HG02588 (cell line): ENCODE data around the gene TPP2.

Experiments used
- ATAC-seq: cut with Tn5 transposase; IDR thresholded peaks from one replicate; pipeline ENCODE4 v1.9.1; 2021; ENCODE audit warnings: mild to moderate bottlenecking, moderate library complexity; ENCODE audit not compliant: unreplicated experiment

Gene TPP2

DNA sequence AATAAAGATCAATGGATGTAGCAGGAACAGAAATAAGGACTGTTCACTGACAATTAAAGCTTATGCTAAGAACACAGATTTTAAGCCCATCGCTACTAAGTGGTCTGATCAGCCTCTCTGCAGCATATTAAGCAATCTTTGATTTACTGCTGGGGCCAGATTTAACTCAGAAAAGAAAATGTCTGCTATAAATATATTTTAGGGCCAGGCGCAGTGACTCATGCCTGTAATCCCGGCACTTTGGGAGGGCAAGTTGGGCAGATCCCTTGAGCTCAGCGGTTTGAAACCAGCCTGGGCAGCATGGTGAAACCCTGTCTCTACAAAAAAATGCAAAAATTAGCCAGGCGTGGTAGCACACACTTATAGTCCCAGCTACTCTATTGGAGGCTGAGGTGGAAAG, 55.1 kb downstream of the TPP2 start:
- no peak for ATAC-seq

DNA sequence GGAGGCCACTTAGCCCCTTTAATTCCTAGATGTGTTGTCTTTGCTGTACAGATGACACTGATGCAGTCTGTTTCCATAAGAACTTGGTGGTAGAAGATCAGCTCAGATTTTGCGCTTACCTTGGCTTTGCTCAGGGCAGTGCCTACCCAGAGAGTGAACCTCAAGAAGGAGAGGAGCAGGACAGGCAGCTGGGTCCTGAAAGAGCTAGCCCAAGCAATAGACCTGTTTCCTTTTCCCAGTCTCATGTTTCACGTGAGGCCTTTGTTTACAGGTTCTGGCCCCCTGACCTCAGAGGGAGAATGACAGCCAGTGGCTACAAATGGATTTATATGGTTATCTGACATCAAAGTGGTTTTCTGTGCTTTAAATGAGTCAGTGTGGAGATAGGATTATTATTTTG, 58.0 kb downstream of the TPP2 start:
- no peak for ATAC-seq

DNA sequence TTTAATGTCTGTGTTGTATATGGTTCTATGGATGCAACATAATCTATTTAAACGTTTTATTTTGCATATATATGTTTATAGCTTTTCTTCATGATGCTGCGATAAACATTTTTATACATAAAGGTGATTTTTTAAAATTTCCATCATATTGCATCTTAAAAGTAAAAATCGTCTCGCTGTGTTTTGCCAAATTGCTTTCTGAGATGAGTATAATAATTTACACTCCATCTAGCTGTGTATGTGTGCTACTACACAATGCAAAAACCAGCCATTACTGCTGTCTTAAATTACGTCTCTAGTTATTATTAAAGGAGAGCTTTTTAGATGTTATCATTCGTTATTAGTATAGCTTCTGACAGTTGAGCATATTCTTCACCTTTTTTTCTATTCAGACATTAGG, 60.8 kb downstream of the TPP2 start:
- ATAC-seq: no peak

DNA sequence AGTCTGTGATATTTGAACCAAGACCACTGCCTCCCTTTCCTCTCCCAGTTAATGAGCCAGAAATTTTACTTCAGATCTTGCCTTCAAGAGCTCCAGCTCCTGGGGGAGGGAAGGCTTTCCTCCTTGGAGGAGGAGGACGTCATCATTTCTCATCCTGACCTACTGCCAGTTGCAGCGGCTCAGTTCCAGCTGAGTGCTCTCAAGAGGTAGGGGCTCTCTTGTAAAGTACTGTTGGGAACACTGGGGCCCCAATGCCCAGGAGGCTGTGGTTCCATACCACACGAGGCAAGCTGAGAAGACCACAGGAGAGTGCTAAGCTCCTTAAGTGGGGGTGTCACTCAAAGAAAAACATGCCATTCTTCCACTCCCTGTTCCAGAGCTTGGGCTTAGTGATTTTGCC, 61.9 kb downstream of the TPP2 start:
- no peak for ATAC-seq

DNA sequence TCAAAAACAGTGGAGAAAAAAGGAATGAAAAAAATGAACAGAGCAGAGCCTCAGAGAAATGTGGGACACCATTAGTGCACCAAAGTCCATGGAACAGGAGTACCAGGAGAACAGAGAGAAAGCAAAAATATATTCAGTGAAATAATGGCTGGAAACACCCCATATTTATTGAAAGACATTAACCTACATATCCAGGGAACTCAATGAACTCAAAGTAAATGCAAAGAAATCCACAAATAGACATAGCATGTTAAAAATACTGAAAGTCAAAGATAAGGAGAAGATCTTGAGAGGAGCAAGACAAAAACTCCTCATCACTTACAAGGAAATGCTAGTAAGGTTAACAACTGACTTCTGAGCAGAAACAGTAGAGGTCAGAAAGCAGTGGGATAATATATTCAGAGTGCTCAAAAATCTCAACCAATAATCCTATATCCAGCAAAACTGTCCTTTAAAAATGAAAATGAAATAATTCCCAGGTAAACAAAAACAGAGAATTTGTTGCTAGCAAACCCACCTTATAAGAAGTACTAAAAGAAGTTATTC, 62.5 kb downstream of the TPP2 start:
- no peak for ATAC-seq

DNA sequence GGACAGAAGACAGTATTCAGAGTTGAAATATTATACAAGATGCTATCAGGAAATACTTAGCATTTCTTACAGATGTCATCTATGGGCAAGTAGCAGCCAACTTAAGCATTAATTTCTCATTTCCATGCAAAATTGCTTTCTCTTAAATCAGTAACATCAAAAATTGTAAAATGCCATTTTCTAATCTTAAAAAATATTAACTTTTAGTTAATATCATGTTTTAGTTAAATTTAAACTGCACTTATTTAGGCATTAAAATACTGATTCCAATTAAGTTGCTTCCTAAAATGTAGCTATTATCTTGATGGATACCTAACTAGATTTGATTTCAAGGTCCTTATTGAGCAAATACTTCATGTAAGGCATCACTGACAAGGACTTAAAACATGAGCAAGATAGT, 70.2 kb downstream of the TPP2 start:
- no peak for ATAC-seq

DNA sequence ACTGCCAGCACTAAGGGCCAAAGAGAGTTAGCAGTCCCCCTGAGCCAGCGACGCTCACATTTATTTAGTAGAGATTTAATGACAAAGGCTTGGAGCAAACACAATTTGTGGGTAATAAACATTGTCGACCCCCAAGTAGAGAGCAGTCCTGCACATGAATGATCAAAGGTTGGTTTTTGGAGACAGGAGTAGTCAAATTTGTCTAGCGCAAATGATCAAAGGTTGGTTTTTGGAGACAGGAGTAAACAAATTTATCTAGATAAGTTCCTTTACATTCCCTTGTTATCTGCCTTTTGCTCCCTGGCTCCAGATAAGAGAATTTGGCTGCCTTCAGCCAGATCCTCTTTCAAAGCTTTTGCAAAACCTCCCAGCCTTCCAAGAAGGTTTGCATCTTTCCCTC, 71.1 kb downstream of the TPP2 start:
- ATAC-seq: no peak

DNA sequence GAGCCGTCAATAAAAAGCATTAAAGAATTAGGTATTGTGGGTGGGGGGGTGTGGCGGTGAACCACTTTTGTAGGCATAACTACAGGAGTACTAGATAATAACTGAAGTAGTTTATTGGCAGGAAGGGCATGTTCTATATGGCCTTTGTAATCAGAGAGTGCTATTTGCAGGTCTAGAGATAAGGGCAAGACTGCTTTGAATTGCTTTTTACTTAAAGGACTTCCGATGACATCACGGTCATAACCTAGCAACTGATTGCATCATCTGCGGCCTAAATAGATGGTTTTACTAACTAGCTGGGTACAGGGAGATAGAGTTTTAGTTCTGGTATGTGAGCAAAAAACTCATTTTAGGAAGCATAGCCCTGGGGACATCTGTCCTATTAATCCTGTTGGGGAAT, 73.3 kb downstream of the TPP2 start:
- no peak for ATAC-seq

DNA sequence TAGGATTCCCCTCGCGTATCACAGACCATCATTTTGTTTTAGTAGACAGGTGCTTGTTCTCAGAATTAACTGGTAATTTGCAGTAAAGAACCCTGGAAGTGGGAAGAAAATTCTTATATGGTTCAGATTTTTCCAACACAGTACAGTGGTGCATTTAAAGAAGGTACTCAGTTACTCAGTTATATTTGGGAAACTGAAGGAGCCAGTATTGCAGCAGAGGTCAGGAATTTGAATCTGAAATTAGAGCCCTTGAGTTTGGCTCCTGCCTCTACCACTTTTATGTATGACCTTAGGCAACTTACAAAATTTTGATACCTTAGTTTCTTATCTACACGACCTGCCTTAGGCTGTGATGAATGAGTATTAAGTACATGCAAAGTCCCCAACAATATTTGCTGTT, 78.3 kb downstream of the TPP2 start:
- no peak for ATAC-seq

DNA sequence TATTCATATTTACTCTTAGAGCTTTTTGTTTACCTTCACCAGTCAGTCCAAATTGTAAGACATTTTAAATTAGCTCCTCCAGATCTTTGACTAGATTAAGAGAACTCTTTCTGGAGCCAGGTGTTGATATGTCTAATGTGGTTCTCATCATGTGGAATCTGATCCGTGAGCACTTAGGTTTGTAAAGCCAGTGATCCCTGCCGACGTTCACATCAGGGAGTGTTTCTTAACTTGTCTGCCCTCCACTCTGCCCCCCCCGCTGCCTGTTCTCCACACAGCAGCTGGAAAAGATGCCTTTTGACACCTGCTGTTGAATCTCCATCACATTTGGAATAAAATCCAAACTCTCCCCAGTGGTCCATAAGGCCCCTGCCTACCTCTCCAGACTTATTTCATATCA, 80.3 kb downstream of the TPP2 start:
- ATAC-seq: no peak

DNA sequence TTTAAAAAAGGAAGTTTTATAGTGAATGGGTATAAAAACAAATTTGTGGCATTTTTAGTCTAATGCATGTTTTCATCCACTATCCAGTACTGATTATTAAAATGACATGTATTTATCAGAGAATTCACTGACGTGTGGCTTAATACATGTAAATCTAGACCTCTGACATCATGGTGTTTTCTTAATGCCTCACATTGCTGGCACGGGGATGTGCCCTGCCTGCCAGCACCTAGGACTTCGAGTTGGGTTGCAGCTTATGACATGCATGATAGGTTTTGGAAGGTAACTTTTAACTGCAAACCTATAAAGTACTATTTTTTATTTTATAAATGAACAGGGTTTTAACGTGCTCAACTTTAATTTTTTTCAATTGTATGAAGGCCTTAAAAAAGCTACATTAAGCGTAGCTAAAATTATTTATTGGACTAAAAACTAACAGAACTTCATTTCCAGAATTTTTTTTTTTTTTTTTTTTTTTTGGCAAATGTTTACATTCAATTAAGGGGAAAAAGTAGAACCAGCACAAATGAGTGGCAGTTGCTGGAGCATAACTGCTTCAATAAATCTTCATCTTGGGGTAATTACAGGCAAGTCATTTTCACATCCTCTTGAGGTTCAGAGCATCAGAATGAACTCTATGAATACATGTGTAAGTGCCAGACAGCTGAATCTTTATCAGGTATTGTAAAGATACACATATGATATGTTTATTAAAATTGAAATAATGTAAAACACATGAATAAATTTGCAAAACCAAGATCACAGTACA, 81.7 kb downstream of the TPP2 start:
- no peak for ATAC-seq

DNA sequence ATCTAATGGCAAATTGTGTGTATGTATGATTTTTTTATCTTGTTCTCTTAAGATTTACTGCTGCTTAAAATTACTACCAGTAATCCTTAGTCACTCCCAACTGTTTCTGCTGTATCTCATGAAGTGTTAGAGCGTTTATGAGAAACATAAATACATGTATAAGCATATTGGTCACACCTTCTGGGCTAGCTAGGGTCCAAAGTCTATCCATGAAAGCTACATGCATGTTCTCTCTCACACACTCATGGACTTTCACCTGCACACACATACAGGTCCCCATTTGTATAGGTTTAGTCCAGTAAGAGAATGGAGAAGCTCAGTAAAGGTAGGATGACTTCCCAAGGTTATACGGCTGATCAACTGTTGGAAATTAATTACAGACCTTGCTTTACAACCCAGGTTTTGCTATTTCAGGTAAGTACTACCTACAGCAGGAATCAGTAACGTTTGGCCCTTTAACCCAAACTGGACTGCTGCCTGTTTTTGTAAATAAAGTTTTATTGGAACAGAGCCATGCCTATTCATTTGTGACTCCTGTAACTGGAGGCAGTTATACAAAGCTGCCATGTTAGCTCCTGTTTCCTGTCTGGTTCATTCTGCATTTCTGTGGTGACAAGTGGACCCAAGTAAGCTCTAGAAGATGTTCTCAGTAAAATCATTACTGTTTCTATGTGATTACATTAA, 82.8 kb downstream of the TPP2 start:
- ATAC-seq: no peak

DNA sequence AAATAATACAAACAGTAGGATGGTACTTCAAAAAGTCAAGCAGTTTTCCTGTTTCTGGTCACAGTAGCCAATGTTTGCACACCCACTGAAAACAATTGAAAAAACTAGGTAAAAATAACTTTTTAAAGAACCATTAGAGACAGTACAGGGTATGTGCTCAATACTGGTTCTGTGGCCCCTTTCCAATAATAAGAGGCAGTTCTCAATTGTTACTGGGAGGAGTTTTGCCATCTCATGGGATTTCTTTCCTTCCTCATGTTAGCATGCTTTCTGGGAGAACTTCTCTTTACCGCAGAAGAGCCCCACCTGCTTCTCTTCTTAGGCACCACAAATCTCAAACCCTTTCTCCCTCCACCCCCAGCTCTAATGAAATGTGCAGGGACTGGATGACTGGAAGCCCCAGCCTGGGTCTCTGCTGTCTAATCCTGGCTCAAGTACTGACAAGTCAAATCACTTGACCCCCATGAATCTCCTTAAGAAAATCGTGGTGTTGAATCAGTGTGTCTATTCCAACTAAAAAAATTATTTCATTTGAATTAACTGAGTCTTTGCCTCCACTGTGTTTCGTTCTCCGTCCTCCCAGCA, 83.4 kb downstream of the TPP2 start:
- no peak for ATAC-seq

DNA sequence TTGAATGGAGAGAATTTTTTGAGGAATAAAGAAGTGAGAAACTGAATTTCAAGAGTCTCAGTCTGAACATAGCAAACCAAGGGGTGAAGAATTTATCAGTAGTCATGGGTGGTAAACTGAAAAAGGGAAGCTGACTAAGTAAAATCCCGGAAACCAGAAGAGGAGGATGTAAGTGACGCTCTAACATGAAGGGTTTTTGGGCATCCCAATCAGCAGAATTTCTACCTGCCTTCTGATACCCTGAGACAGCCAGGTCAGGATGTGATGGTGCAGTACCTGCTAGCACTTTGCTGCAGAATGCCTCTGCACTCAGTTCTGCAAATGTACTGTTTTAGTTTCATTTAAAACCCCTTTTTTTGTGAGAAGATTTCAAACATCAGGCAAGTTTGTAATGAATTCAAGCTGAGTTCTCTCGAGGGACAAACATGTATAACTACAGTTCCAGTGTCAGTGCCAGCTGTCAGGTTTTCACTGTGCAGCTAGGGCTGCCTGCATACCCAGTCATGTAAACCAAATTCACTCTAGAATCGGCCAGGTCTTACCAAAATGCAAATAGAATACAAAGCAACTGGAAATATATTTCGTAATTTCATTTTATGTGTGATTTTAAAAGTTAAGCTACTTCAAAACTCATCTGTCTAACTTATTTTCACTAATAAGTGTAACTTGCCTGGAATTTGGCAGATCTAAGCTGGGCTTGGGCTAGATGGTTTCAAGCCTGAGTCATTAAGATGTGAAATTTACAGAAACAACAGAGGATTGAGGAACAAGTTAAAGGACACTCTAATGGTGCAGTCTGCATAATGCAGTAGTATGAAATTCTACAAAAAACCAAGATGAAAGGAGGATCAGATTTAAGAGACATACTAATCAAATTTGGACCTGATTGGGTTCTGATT, 84.3 kb downstream of the TPP2 start:
- no peak for ATAC-seq

DNA sequence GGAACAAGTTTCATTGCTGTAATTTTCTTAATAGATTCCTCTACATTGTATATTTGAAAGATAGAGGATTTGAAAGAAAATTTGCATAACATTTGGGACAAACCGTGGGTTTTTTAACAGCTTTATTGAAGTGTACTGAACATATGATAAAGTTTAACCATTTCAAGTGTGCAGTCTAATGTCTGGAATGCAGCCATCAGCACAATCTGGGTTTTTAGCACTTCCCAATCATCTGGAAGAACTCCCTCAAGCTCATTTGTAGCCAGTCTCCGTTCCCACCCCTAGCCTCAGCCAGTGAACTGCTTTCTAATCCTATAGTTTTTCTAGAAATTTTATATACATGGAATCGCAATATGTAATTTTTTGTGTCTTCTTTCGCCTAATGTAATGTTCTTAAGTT, 85.4 kb downstream of the TPP2 start:
- ATAC-seq: no peak

DNA sequence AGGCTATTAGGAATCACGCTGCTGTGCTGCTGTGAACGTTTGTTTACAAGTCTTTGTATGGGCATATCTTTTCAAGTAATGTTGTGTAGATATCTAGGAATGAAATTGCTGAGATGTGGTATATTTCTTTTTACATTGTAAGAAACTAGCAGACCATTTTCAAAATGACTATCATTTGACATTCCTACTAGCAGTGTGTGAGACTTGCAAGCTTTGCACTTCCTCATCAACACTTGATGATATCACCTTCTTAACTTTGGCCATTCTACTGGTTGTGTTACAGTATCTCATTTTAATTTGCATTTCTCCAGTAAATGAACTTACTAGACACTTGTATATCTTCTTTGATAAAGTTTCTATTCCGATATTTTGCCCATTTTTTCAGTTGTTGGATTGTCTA, 85.9 kb downstream of the TPP2 start:
- no peak for ATAC-seq

DNA sequence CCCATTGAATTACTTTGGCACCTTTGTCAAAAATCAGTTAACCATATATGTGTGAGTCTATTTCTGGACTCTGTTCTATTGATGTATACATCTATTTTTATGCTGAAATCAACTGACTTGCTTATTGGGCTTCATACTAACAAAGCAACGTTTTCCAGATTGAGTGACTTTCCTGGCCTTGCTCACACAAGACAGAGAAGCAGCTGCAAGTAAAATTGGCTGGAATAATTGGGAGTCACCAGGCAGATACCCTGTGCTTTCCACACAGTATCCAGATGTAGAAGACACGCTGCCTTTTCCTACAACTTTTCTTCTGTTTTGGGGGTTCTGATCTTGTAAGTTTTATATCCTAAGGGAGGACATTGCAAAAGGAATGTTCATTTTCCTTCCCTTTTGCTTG, 86.9 kb downstream of the TPP2 start:
- ATAC-seq: no peak

DNA sequence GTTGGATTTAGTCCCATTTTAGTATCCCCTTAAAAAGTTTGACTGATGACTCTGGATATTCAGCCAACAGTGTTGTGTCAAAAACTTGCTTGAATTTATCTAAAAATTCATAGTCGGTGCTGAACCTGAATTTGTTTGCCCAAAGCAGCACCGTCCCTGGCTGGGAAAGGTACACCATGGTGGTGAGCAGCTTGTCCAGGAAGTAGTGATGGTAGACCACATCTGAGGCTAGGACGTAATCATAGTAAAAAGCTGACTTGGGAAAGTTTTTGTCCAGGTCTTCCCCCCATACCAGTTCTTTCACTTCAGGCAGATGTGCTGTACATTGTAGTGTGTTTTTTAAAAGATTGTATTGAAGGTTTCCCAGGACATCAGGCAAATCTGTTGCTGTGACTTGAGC, 89.2 kb downstream of the TPP2 start:
- no peak for ATAC-seq

DNA sequence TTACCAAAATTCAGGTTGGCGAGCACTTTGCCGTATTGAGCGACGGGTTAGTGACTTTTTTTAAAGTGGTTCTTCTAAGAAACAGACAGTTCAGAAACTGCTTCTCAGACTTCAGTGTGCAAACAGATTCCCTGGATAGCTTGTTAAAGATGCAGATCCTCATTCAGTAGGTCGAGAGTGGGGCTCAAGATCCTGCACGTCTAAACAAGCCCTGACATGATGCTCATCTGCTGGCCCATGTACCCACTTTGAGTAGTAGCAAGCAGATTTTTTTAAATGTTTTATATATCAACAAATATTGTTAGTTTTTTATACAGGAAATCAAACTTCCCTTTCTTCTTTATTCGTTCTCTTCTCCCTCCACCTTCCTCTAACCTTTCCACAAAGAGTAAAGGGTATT, 90.7 kb downstream of the TPP2 start:
- ATAC-seq: no peak

DNA sequence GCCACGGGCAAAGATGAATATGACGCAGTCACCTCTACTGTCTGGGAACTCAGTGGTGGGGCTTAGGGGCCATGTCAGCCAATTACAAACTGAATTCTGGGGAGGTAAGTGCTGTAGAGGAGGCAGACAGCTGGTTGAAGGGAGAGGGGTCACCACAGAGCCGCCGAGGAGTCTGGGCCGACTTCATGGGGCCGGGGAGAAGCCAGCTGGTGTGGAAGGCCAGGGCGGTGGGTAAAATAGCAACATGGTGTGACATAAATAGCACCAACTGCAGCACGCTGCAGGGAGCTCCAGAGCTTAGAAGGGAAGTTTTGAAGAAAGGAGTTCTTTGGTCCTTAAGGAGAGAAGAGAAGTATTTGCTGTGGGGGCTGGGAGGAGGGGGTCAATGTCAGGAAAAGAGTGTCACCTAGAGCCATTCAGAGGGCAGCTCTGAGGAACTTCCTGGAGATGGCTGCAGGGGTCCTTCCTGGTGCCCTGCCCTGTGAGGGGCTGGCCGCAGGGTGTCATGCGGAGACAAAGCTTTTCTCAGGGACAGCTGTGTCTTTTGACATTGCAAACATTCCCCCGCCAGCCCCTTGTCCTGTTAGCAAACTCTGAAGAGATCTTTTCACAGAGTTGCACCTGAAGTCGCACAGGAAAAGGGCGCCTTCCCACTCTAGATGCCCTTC, 91.7 kb downstream of the TPP2 start:
- no peak for ATAC-seq

DNA sequence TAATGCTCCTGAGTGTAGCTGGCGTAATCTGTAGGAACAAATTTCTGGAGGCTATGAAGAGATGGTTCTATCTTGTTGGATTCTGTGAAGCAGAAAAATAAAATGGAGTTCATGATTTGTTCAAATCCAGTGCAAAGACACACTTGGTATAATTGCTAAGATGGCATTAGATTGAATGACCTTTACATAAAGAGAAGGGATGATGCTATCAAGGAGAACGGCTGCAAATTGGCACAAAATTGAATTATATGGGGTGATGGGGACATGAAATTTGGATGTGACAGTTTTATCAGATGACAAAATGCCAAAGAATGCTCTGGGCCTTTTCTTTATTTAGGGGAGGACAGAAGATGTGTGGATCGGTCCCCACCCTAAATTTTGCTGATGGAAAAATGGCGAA, 94.1 kb downstream of the TPP2 start:
- ATAC-seq: no peak
